ENCODE results near the gene NCAM2. TPM values are rescaled to one million over a fixed set of nuclear protein-coding genes. Genes with fewer than 3 reads are reported as not detected.

The NCAM2 gene
- total and polyA plus RNA-seq, 10 donors, result 0.09 to 5.7 (median 1.0) TPM

DNA sequence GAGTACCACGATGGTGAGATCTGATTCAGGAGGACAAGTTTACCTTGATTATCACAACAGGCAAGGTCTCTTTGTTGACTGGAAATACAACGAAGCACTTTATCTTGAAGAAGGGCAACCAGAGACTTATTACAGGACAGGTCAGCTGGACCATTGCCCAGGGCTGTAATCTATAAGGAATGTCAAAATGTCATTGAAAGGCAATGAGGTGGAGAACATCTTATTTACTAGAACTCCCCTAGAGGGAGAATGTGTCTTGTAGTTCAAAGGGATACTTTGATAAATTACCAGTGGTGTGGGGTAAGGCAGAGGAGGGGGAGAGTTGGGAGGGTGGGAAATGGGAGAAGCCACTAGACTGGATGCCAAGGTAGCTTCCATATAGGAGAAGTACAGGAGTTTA, 212.3 kb downstream of the NCAM2 start:
- no peak overlapping the region for H3K27ac ChIP-seq
- DNase-seq, result no peak
- H3K27me3 ChIP-seq (replicated peaks in 1 of 7), result no peaks in the 10 kb centered on the region
- no peak for TF ChIP-seq POLR2A (IDR thresholded peaks at IDR 0.05)
- TF ChIP-seq POLR2AphosphoS5 (IDR thresholded peaks at IDR 0.05), result no peak
- no peak for TF ChIP-seq CTCF (IDR thresholded peaks at IDR 0.05 in 8 of 11, conservative IDR thresholded peaks at IDR 0.05 in 3 of 11)
- H3K9me3 ChIP-seq, result no peaks in the 10 kb centered on the region
- WGBS, 5 donors, result 73 to 88% (median 82%) methylated on average over 2 of the region's 2 CpGs
- no peaks in the 10 kb centered on the region for H3K4me1 ChIP-seq
- H3K36me3 ChIP-seq, result no peaks in the 10 kb centered on the region
- intact Hi-C loops (cut with DNase I; ENCODE audit: low total_unique reads), result no loop called here
- H3K4me3 ChIP-seq, result no peak overlapping the region

- 52 to 88% (median 61%) methylated on average over 1 of the region's 1 CpG for whole genome bisulfite sequencing, 5 donors
- Histone ChIP-seq H3K4me3 (no peak overlapping the region), H3K36me3 (no peaks in the 10 kb centered on the region), H3K27me3 (replicated peaks in 1 of 7) (no peaks in the 10 kb centered on the region), H3K27ac (no peak overlapping the region), H3K9me3 (no peaks in the 10 kb centered on the region), H3K4me1 (no peaks in the 10 kb centered on the region)
- DNase-seq, result no peak
- intact Hi-C loops (cut with DNase I; ENCODE audit: low total_unique reads), result no loop called here
- TF ChIP-seq CTCF (IDR thresholded peaks at IDR 0.05 in 8 of 11, conservative IDR thresholded peaks at IDR 0.05 in 3 of 11), result no peak
- TF ChIP-seq POLR2A (IDR thresholded peaks at IDR 0.05), result no peak
- TF ChIP-seq POLR2AphosphoS5 (IDR thresholded peaks at IDR 0.05), result no peak
Measured at GRCh38 chr21:21213297-21213696, 215.1 kb downstream of the NCAM2 start.

- no peaks in the 10 kb centered on the region for H3K9me3 ChIP-seq
- H3K4me1 ChIP-seq, result no peaks in the 10 kb centered on the region
- TF ChIP-seq POLR2AphosphoS5 (IDR thresholded peaks at IDR 0.05) (no peak), CTCF (IDR thresholded peaks at IDR 0.05 in 8 of 11, conservative IDR thresholded peaks at IDR 0.05 in 3 of 11) (no peak), POLR2A (IDR thresholded peaks at IDR 0.05) (no peak)
- WGBS, 5 donors, result 50 to 67% (median 55%) methylated on average over 2 of the region's 2 CpGs
- H3K36me3 ChIP-seq, result no peaks in the 10 kb centered on the region
- no peak for DNase-seq
- intact Hi-C loops (cut with DNase I; ENCODE audit: low total_unique reads), result no loop called here
- no peaks in the 10 kb centered on the region for H3K27me3 ChIP-seq (replicated peaks in 1 of 7)
- no peak overlapping the region for H3K4me3 ChIP-seq
- H3K27ac ChIP-seq, result no peak overlapping the region
Measured at GRCh38 chr21:21216047-21216446, 217.8 kb downstream of the NCAM2 start.

DNA sequence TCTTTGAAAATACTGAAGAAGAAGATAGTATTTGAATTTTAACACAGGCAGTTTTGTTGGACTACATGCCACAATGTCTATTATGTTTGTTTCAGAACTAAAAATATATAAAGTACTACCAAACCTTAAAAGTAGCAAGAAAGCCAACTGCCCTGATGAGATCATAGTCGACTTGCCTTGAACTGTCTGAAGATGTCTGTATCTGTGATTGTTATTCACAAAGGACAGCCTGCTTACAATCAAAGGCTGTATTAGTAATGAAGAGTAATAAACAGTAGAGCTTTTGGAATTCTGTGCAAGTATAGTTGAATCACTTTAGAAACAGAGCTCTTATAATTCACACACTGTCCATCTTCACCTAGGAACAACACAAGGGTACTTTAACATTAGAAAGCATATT, 228.3 kb downstream of the NCAM2 start:
- no peaks in the 10 kb centered on the region for H3K36me3 ChIP-seq
- H3K27me3 ChIP-seq (replicated peaks in 1 of 7), result no peaks in the 10 kb centered on the region
- 52 to 77% (median 67%) methylated on average over 1 of the region's 1 CpG for WGBS, 5 donors
- no peak overlapping the region for H3K4me3 ChIP-seq
- H3K9me3 ChIP-seq, result peaks cover 0 to 9% (median 3%) of the 10 kb centered on the region in 8 donors
- H3K4me1 ChIP-seq, result no peaks in the 10 kb centered on the region
- intact Hi-C loops (cut with DNase I; ENCODE audit: low total_unique reads), result no loop called here
- TF ChIP-seq POLR2AphosphoS5 (IDR thresholded peaks at IDR 0.05), result no peak
- no peak for TF ChIP-seq CTCF (IDR thresholded peaks at IDR 0.05 in 8 of 11, conservative IDR thresholded peaks at IDR 0.05 in 3 of 11)
- no peak for TF ChIP-seq POLR2A (IDR thresholded peaks at IDR 0.05)
- DNase-seq, result no peak
- H3K27ac ChIP-seq, result no peak overlapping the region
